HepG2 (cell line): ENCODE data around the gene NEDD4L. TPM values are rescaled to one million over a fixed set of nuclear protein-coding genes. Genes with fewer than 3 reads are reported as not detected.

Experiments used
- ARNT ChIP-seq: fragments of 450-650 bp; IDR thresholded peaks from 2 replicates; pipeline ENCODE4 v1.6.1; 2017
- FOXJ3 ChIP-seq: sonication (generic); formaldehyde crosslinking; IDR thresholded peaks from 2 replicates; pipeline ENCODE4 v1.4.0; 2020; ENCODE audit warnings: missing genetic modification reagents, mild to moderate bottlenecking, borderline replicate concordance
- GABPA ChIP-seq, 2 experiments: IDR thresholded peaks; 2 replicates each; pipeline ENCODE4 v1.6.1; 2011 to 2016; ENCODE audit warnings: low read depth in 2 of 2, low read length in 1 of 2, missing biosample characterization in 1 of 2, missing genetic modification characterization in 1 of 2
- JUND ChIP-seq: sonication (generic); formaldehyde crosslinking; IDR thresholded peaks from 2 replicates; pipeline ENCODE4 v1.8.0; 2022; ENCODE audit warnings: mild to moderate bottlenecking, missing genetic modification reagents
- KDM4B ChIP-seq: sonication (generic); formaldehyde crosslinking; IDR thresholded peaks from 2 replicates; pipeline ENCODE4 v1.4.0; 2020; ENCODE audit warnings: missing genetic modification reagents
- SOX13 ChIP-seq, 3 experiments: fragments of 450-650 bp in 1 of 3; sonication (generic) in 1 of 3; formaldehyde crosslinking in 1 of 3; IDR thresholded peaks in 2 of 3; conservative IDR thresholded peaks in 1 of 3; 2 replicates each; pipeline versions ENCODE4 v1.5.0 to v1.6.1; 2016 to 2020; ENCODE audit warnings: antibody characterized with exemption in 1 of 3, mild to moderate bottlenecking in 1 of 3, missing compliant biosample characterization in 1 of 3, missing genetic modification reagents in 1 of 3, moderate library complexity in 1 of 3
- TAF1 ChIP-seq: sonication (generic); formaldehyde crosslinking; IDR thresholded peaks from 2 replicates; pipeline ENCODE4 v1.4.0; 2020; ENCODE audit warnings: missing genetic modification reagents
- TP53 ChIP-seq: sonication (generic); formaldehyde crosslinking; conservative IDR thresholded peaks from 2 replicates; pipeline ENCODE4 v1.4.0; 2020; ENCODE audit warnings: missing genetic modification reagents
- ZNF274 ChIP-seq: sonication (generic); formaldehyde crosslinking; IDR thresholded peaks from 2 replicates; pipeline ENCODE4 v1.5.1; 2020; ENCODE audit warnings: mild to moderate bottlenecking, missing genetic modification reagents
- ZNF337 ChIP-seq: sonication (generic); formaldehyde crosslinking; IDR thresholded peaks from 2 replicates; pipeline ENCODE4 v1.5.1; 2020; ENCODE audit warnings: missing genetic modification reagents, low read depth, mild to moderate bottlenecking, borderline replicate concordance
- ZNF543 ChIP-seq: sonication (generic); formaldehyde crosslinking; IDR thresholded peaks from 2 replicates; pipeline ENCODE4 v1.4.0; 2020; ENCODE audit warnings: mild to moderate bottlenecking, missing genetic modification reagents
- ZNF619 ChIP-seq: sonication (generic); formaldehyde crosslinking; IDR thresholded peaks from 2 replicates; pipeline ENCODE4 v1.4.0; 2020; ENCODE audit warnings: mild to moderate bottlenecking, missing genetic modification reagents
- ZNF841 ChIP-seq: sonication (generic); formaldehyde crosslinking; IDR thresholded peaks from 2 replicates; pipeline ENCODE4 v1.8.1; 2023; ENCODE audit warnings: missing genetic modification reagents, borderline replicate concordance
- ZSCAN25 ChIP-seq: sonication (generic); formaldehyde crosslinking; IDR thresholded peaks from 2 replicates; pipeline ENCODE4 v1.8.0; 2022; ENCODE audit warnings: mild to moderate bottlenecking, missing genetic modification reagents
- ZSCAN31 ChIP-seq: sonication (generic); formaldehyde crosslinking; IDR thresholded peaks from 2 replicates; pipeline ENCODE4 v1.5.0; 2020; ENCODE audit warnings: low read depth, mild to moderate bottlenecking, missing genetic modification reagents
- polyA plus RNA-seq, 8 experiments: library from polyadenylated mRNA; depleted of rRNA in 3 of 8; stranded (reverse) in 7 of 8; unstranded in 1 of 8; fragments of >200 nt; fragmentation: Illumina TruSeq in 4 of 8; extraction: Trizol in 4 of 8; gene quantifications; 2 replicates each; pipeline versions ENCODE4 v1.2.1 to v1.2.3, GENCODE V29; 2011 to 2016; ENCODE audit warnings: low read depth in 4 of 8, missing spikeins in 1 of 8, mixed read lengths in 1 of 8; ENCODE audit not compliant: insufficient read depth in 1 of 8
- total RNA-seq, 5 experiments: library from RNA; depleted of rRNA; stranded (reverse); fragments of >200 nt; fragmentation: Illumina TruSeq; extraction: Trizol; gene quantifications; 2 replicates each; pipeline ENCODE4 v1.2.3, GENCODE V29; 2016; ENCODE audit warnings: low read depth in 1 of 5
- TF ChIP-seq, protein P1 (sequence below): IDR thresholded peaks from 2 replicates; pipeline ENCODE4 v1.6.1; 2016; ENCODE audit warnings: low read depth, control low read depth
- TF ChIP-seq, protein P2 (sequence below): sonication (generic); formaldehyde crosslinking; IDR thresholded peaks from 2 replicates; pipeline ENCODE4 v1.8.0; 2022; ENCODE audit warnings: mild to moderate bottlenecking, missing genetic modification reagents, borderline replicate concordance
- TF ChIP-seq, protein P3 (sequence below): sonication (generic); formaldehyde crosslinking; IDR thresholded peaks from 2 replicates; pipeline ENCODE4 v1.8.0; 2022; ENCODE audit warnings: missing genetic modification reagents, mild to moderate bottlenecking, inconsistent platforms, borderline replicate concordance
- TF ChIP-seq, protein P4 (sequence below): sonication (generic); formaldehyde crosslinking; IDR thresholded peaks from 2 replicates; pipeline ENCODE4 v1.5.1; 2020; ENCODE audit warnings: missing genetic modification reagents, mild to moderate bottlenecking, borderline replicate concordance

Gene NEDD4L
- total and polyA plus RNA-seq, 2 of the 13 experiments (the other 11 are each of a cell fraction or from before 2014, with no cell fraction given), result 168 to 390 TPM

DNA sequence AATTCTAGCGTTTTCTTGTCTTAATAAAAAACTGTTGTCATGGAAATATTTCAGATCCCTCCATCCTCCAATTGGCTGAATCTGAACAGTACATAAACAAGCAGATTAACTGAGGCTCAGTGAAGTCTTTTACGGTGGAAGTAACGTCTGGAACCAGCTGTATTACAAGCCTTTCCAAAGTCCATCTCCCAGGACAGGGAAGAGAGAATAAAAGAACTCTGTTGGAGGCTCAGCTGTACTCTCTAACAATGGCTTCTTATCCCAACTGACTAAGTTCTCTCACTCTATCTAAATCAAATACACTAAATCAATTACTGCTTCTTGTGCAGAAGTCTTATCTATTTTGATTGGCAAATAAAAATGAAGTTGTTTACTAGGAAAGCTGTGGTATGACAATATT lies 19.9 kb upstream of the NEDD4L start (continued):
- TF ChIP-seq, protein P1, sequence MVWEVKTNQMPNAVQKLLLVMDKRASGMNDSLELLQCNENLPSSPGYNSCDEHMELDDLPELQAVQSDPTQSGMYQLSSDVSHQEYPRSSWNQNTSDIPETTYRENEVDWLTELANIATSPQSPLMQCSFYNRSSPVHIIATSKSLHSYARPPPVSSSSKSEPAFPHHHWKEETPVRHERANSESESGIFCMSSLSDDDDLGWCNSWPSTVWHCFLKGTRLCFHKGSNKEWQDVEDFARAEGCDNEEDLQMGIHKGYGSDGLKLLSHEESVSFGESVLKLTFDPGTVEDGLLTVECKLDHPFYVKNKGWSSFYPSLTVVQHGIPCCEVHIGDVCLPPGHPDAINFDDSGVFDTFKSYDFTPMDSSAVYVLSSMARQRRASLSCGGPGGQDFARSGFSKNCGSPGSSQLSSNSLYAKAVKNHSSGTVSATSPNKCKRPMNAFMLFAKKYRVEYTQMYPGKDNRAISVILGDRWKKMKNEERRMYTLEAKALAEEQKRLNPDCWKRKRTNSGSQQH (CRISPR knock-in tag), result no peak
- TF ChIP-seq TAF1 (CRISPR knock-in tag) (no peak), ARNT (no peak), JUND (CRISPR knock-in tag) (no peak), ZSCAN25 (CRISPR knock-in tag) (no peak), TP53 (CRISPR knock-in tag) (no peak), ZNF274 (no peak), KDM4B (CRISPR knock-in tag) (no peak), ZNF619 (no peak), ZNF841 (CRISPR knock-in tag) (no peak), SOX13 (IDR thresholded peaks at IDR 0.05) (peak; percentile 74), SOX13 (CRISPR knock-in tag; conservative IDR thresholded peaks at IDR 0.05 in 1 of 2, IDR thresholded peaks at IDR 0.05 in 1 of 2) (peak in 1 of 2 experiments; percentile 95; a peak in 2 of 4 replicates), ZNF543 (CRISPR knock-in tag) (no peak), ZNF337 (CRISPR knock-in tag) (no peak), ZSCAN31 (CRISPR knock-in tag) (no peak), GABPA (IDR thresholded peaks at IDR 0.05; ENCODE audit: low read depth, low read length) (no peak), GABPA (CRISPR knock-in tag; IDR thresholded peaks at IDR 0.05; ENCODE audit: low read depth) (no peak), FOXJ3 (peak; percentile 58; the same call in 1 of the 2 replicates)
- TF ChIP-seq, protein P2, sequence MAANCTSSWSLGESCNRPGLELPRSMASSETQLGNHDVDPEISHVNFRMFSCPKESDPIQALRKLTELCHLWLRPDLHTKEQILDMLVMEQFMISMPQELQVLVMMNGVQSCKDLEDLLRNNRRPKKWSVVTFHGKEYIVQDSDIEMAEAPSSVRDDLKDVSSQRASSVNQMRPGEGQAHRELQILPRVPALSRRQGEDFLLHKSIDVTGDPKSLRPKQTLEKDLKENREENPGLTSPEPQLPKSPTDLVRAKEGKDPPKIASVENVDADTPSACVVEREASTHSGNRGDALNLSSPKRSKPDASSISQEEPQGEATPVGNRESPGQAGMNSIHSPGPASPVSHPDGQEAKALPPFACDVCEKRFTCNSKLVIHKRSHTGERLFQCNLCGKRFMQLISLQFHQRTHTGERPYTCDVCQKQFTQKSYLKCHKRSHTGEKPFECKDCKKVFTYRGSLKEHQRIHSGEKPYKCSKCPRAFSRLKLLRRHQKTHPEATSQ, result peak; percentile 66; the same call in 1 of the 2 replicates
- TF ChIP-seq, protein P3, sequence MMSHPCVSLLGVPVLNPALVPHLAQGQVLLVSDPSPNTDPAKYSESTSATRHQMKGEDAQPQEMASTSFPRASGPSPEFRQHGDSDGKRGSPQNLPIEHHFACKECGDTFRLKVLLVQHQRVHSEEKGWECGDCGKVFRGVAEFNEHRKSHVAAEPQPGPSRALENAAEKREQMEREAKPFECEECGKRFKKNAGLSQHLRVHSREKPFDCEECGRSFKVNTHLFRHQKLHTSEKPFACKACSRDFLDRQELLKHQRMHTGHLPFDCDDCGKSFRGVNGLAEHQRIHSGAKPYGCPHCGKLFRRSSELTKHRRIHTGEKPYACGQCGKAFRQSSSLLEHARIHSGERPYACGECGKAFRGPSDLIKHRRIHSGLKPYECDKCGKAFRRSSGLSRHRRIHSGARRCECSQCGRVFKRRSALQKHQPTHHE, result no peak
- TF ChIP-seq, protein P4, sequence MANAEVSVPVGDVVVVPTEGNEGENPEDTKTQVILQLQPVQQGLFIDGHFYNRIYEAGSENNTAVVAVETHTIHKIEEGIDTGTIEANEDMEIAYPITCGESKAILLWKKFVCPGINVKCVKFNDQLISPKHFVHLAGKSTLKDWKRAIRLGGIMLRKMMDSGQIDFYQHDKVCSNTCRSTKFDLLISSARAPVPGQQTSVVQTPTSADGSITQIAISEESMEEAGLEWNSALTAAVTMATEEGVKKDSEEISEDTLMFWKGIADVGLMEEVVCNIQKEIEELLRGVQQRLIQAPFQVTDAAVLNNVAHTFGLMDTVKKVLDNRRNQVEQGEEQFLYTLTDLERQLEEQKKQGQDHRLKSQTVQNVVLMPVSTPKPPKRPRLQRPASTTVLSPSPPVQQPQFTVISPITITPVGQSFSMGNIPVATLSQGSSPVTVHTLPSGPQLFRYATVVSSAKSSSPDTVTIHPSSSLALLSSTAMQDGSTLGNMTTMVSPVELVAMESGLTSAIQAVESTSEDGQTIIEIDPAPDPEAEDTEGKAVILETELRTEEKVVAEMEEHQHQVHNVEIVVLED, result no peak
